Activated naive CD8-positive, alpha-beta T cell (primary cell): Measurements from ENCODE around the gene MYH14.

Experiments used
- H3K27ac Mint-ChIP-seq: one replicate; pipeline ENCODE4 v1.8.0; 2021; ENCODE audit warnings: mixed read lengths
- H3K27me3 Mint-ChIP-seq: one replicate; pipeline ENCODE4 v1.8.0; 2021; ENCODE audit warnings: mixed read lengths
- H3K36me3 Mint-ChIP-seq: one replicate; pipeline ENCODE4 v1.8.0; 2021; ENCODE audit warnings: mixed read lengths
- H3K4me1 Mint-ChIP-seq: one replicate; pipeline ENCODE4 v1.8.0; 2021; ENCODE audit warnings: low read depth, mixed read lengths
- H3K4me3 Mint-ChIP-seq: one replicate; pipeline ENCODE4 v1.8.0; 2021; ENCODE audit warnings: mild to moderate bottlenecking, mixed read lengths
- H3K9me3 Mint-ChIP-seq: one replicate; pipeline ENCODE4 v1.8.0; 2021; ENCODE audit warnings: low read depth, mixed read lengths

Gene MYH14

GRCh38 chr19:50204811-50205675 lies 1.6 kb downstream of the MYH14 start:
- Mint-ChIP-seq H3K4me1 (peaks cover 4% of the 10 kb centered on the region), H3K27me3 (peaks cover 30% of the 10 kb centered on the region), H3K9me3 (no peaks in the 10 kb centered on the region), H3K36me3 (no peaks in the 10 kb centered on the region), H3K27ac (no peak overlapping the region), H3K4me3 (no peak overlapping the region)

GRCh38 chr19:50205681-50206138 lies 2.3 kb downstream of the MYH14 start:
- Mint-ChIP-seq H3K36me3 (no peaks in the 10 kb centered on the region), H3K27ac (no peak overlapping the region), H3K4me3 (no peak overlapping the region), H3K9me3 (no peaks in the 10 kb centered on the region), H3K4me1 (peaks cover 4% of the 10 kb centered on the region), H3K27me3 (peaks cover 30% of the 10 kb centered on the region)

GRCh38 chr19:50206191-50206590 lies 2.8 kb downstream of the MYH14 start:
- Mint-ChIP-seq H3K36me3 (no peaks in the 10 kb centered on the region), H3K27ac (no peak overlapping the region), H3K27me3 (peaks cover 29% of the 10 kb centered on the region), H3K4me3 (no peak overlapping the region), H3K4me1 (peaks cover 4% of the 10 kb centered on the region), H3K9me3 (no peaks in the 10 kb centered on the region)

GRCh38 chr19:50207730-50208129 lies 4.3 kb downstream of the MYH14 start:
- H3K4me1 Mint-ChIP-seq, result peaks cover 4% of the 10 kb centered on the region
- peaks cover 17% of the 10 kb centered on the region for H3K27me3 Mint-ChIP-seq
- no peak overlapping the region for H3K4me3 Mint-ChIP-seq
- H3K9me3 Mint-ChIP-seq, result peaks cover 6% of the 10 kb centered on the region
- no peak overlapping the region for H3K27ac Mint-ChIP-seq
- H3K36me3 Mint-ChIP-seq, result no peaks in the 10 kb centered on the region

- H3K4me1 Mint-ChIP-seq, result peaks cover 2% of the 10 kb centered on the region
- peaks cover 6% of the 10 kb centered on the region for H3K9me3 Mint-ChIP-seq
- H3K27ac Mint-ChIP-seq, result no peak overlapping the region
- peaks cover 14% of the 10 kb centered on the region for H3K27me3 Mint-ChIP-seq
- no peaks in the 10 kb centered on the region for H3K36me3 Mint-ChIP-seq
- no peak overlapping the region for H3K4me3 Mint-ChIP-seq
Observed at GRCh38 chr19:50209131-50209530, 5.7 kb downstream of the MYH14 start.

GRCh38 chr19:50210425-50210824 lies 7.0 kb downstream of the MYH14 start:
- Mint-ChIP-seq H3K9me3 (peaks cover 6% of the 10 kb centered on the region), H3K27me3 (peaks cover 9% of the 10 kb centered on the region), H3K27ac (no peak overlapping the region), H3K4me3 (no peak overlapping the region), H3K4me1 (no peaks in the 10 kb centered on the region), H3K36me3 (no peaks in the 10 kb centered on the region)

GRCh38 chr19:50213925-50214324 lies 10.5 kb downstream of the MYH14 start:
- no peak overlapping the region for H3K4me3 Mint-ChIP-seq
- H3K27me3 Mint-ChIP-seq, result peaks cover 8% of the 10 kb centered on the region

GRCh38 chr19:50214699-50215543 lies 11.5 kb downstream of the MYH14 start:
- Mint-ChIP-seq H3K4me3 (no peak overlapping the region), H3K27ac (no peak overlapping the region), H3K9me3 (peaks cover 6% of the 10 kb centered on the region), H3K4me1 (no peaks in the 10 kb centered on the region), H3K27me3 (peaks cover 8% of the 10 kb centered on the region), H3K36me3 (no peaks in the 10 kb centered on the region)

More at GRCh38 chr19:50213925-50214324, 10.5 kb downstream of the MYH14 start:
- no peaks in the 10 kb centered on the region for H3K36me3 Mint-ChIP-seq
- H3K9me3 Mint-ChIP-seq, result peaks cover 6% of the 10 kb centered on the region
- H3K27ac Mint-ChIP-seq, result no peak overlapping the region
- H3K4me1 Mint-ChIP-seq, result no peaks in the 10 kb centered on the region

GRCh38 chr19:50215820-50216219 lies 12.4 kb downstream of the MYH14 start:
- peaks cover 6% of the 10 kb centered on the region for H3K9me3 Mint-ChIP-seq
- H3K27me3 Mint-ChIP-seq, result peaks cover 8% of the 10 kb centered on the region
- H3K36me3 Mint-ChIP-seq, result no peaks in the 10 kb centered on the region
- no peak overlapping the region for H3K27ac Mint-ChIP-seq
- no peaks in the 10 kb centered on the region for H3K4me1 Mint-ChIP-seq
- no peak overlapping the region for H3K4me3 Mint-ChIP-seq

GRCh38 chr19:50221087-50221486 lies 17.7 kb downstream of the MYH14 start:
- Mint-ChIP-seq H3K4me3 (no peak overlapping the region), H3K4me1 (no peaks in the 10 kb centered on the region), H3K27me3 (peaks cover 21% of the 10 kb centered on the region), H3K9me3 (no peaks in the 10 kb centered on the region), H3K27ac (no peak overlapping the region), H3K36me3 (no peaks in the 10 kb centered on the region)

GRCh38 chr19:50222691-50223438 lies 19.4 kb downstream of the MYH14 start:
- Mint-ChIP-seq H3K36me3 (no peaks in the 10 kb centered on the region), H3K4me3 (no peak overlapping the region), H3K27me3 (peaks cover 16% of the 10 kb centered on the region), H3K9me3 (no peaks in the 10 kb centered on the region), H3K4me1 (no peaks in the 10 kb centered on the region), H3K27ac (no peak overlapping the region)

- H3K36me3 Mint-ChIP-seq, result no peaks in the 10 kb centered on the region
- H3K27ac Mint-ChIP-seq, result no peak overlapping the region
- no peak overlapping the region for H3K4me3 Mint-ChIP-seq
- no peaks in the 10 kb centered on the region for H3K4me1 Mint-ChIP-seq
- no peaks in the 10 kb centered on the region for H3K9me3 Mint-ChIP-seq
- H3K27me3 Mint-ChIP-seq, result peaks cover 16% of the 10 kb centered on the region
Observed at GRCh38 chr19:50223439-50223716, 20.0 kb downstream of the MYH14 start.

- Mint-ChIP-seq H3K4me1 (no peaks in the 10 kb centered on the region), H3K27me3 (peaks cover 16% of the 10 kb centered on the region), H3K27ac (no peak overlapping the region), H3K4me3 (no peak overlapping the region), H3K36me3 (no peaks in the 10 kb centered on the region), H3K9me3 (no peaks in the 10 kb centered on the region)
Observed at GRCh38 chr19:50224986-50225747, 21.7 kb downstream of the MYH14 start.

GRCh38 chr19:50226536-50226935 lies 23.1 kb downstream of the MYH14 start:
- Mint-ChIP-seq H3K4me3 (no peak overlapping the region), H3K36me3 (no peaks in the 10 kb centered on the region), H3K4me1 (no peaks in the 10 kb centered on the region), H3K27me3 (peaks cover 16% of the 10 kb centered on the region), H3K9me3 (no peaks in the 10 kb centered on the region), H3K27ac (no peak overlapping the region)
